Activated naive CD8-positive, alpha-beta T cell treated with anti-CD3 and anti-CD28 coated beads, Interleukin-2, amount 50 U/mL, for 24 hours (primary cell): Measurements from ENCODE around the gene SLC12A8.
A peak's percentile ranks its signal among the peaks of the same experiment; 100 is the strongest.

Source experiments
- ATAC-seq: fragments of 150-1000 bp; cut with Tn5 transposase; one replicate; pipeline ENCODE4 v1.10.0; 2021
- DNase-seq: peaks from one replicate; pipeline ENCODE4 v3.0.0; 2021
- H3K27ac Mint-ChIP-seq: one replicate; pipeline ENCODE4 v1.8.0; 2021; ENCODE audit warnings: mild to moderate bottlenecking, mixed read lengths
- H3K27me3 Mint-ChIP-seq: one replicate; pipeline ENCODE4 v1.8.0; 2021; ENCODE audit warnings: mixed read lengths
- H3K36me3 Mint-ChIP-seq: one replicate; pipeline ENCODE4 v1.8.0; 2021; ENCODE audit warnings: low read depth, mixed read lengths
- H3K4me1 Mint-ChIP-seq: one replicate; pipeline ENCODE4 v1.8.0; 2021; ENCODE audit warnings: mixed read lengths
- H3K4me3 Mint-ChIP-seq: one replicate; pipeline ENCODE4 v1.8.0; 2021; ENCODE audit warnings: mild to moderate bottlenecking, moderate library complexity, mixed read lengths
- H3K9me3 Mint-ChIP-seq: one replicate; pipeline ENCODE4 v1.8.0; 2021; ENCODE audit warnings: mixed read lengths

Gene SLC12A8

DNA sequence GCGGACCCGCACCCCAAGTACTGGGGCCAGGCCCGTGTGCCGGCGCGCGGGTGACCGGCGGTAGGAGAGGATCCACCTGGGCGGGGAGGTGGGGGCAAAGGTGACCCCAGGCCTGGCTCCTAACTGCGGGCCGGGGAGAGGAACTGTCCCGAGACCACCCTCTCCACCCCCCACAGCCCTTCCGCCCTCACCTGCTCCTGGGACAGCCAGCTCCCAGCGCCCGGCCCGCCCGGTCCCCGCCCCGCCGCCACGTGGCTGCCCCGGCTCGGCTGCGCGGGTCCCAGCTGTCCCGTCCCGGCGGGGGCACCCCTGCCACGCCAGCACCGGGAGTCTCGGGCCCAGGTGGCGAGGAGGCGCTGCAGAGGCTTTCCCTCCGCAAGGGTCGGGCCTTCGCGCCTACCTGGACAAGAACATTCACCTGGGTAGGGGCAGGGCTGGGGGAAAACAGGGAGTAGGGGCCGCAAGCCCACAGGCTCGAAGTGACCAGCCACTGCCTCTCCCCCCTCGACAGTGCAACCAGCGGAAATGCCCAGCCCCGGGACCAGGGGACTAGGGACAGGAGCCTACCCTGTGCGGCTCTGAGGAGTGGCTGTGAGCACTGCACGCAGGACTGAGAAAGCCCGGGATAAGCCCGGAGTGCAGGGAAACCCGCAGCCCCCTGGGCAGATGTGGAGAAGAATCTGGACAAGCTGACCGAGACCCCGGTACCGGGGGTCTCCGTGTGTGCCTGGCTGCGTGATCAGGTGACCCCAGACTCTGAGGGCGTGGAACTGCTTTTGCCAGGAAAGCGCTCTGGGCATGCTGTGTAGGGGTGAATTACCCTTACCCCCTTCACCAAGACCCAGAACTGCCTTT is at the start of gene SLC12A8:
Gene SLC12A8, minus strand, starts transcription at position 240 of the 855 bp plus-strand sequence. CDS start 1,399 bp downstream, outside the sequence.
- Mint-ChIP-seq H3K4me3 (no peak within 1 kb of the TSS), H3K36me3 (no peaks in the 10 kb centered on the region), H3K9me3 (no peaks in the 10 kb centered on the region), H3K27me3 (peaks cover 41% of the 10 kb centered on the region), H3K4me1 (peaks cover 14% of the 10 kb centered on the region), H3K27ac (no peak within 1 kb of the TSS)
- DNase-seq (peak; percentile 15), ATAC-seq (peak; percentile 26)

- peaks cover 4% of the 10 kb centered on the region for H3K9me3 Mint-ChIP-seq
- ATAC-seq (no peak), DNase-seq (no peak)
- peaks cover 8% of the 10 kb centered on the region for H3K4me1 Mint-ChIP-seq
- H3K27me3 Mint-ChIP-seq, result no peaks in the 10 kb centered on the region
- no peak overlapping the region for H3K27ac Mint-ChIP-seq
- peaks cover 24% of the 10 kb centered on the region for H3K36me3 Mint-ChIP-seq
- no peak overlapping the region for H3K4me3 Mint-ChIP-seq
Measured at GRCh38 chr3:125262161-125262560, 49.6 kb upstream of the SLC12A8 start.

DNA sequence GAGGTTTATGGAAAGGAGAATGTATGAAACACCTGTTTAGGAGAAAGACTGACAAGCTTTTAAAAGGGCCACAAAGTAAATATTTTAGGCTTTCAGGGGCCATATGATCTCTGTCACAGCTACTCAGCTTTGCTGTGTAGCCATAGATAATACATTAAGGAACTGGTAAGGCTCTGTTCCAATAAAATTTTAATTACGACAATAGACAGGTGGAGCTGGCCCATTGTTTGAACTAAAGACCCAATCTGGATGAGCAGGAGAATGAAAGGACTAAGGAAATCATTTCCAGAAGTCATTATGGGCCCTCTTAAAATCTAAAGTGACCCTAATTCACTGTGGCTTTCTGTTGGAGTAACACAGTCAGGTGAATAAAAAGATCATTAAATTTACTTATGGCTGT is 48.5 kb upstream of the SLC12A8 start:
- DNase-seq (no peak), ATAC-seq (no peak)
- no peak overlapping the region for H3K27ac Mint-ChIP-seq
- H3K4me3 Mint-ChIP-seq, result no peak overlapping the region
- H3K36me3 Mint-ChIP-seq, result peaks cover 24% of the 10 kb centered on the region
- H3K4me1 Mint-ChIP-seq, result peaks cover 2% of the 10 kb centered on the region
- no peaks in the 10 kb centered on the region for H3K27me3 Mint-ChIP-seq
- peaks cover 11% of the 10 kb centered on the region for H3K9me3 Mint-ChIP-seq

GRCh38 chr3:125260158-125260557 is 47.6 kb upstream of the SLC12A8 start:
- no peaks in the 10 kb centered on the region for H3K27me3 Mint-ChIP-seq
- H3K27ac Mint-ChIP-seq, result no peak overlapping the region
- peaks cover 27% of the 10 kb centered on the region for H3K36me3 Mint-ChIP-seq
- ATAC-seq (no peak), DNase-seq (no peak)
- H3K4me3 Mint-ChIP-seq, result no peak overlapping the region
- peaks cover 11% of the 10 kb centered on the region for H3K9me3 Mint-ChIP-seq
- H3K4me1 Mint-ChIP-seq, result peaks cover 2% of the 10 kb centered on the region

DNA sequence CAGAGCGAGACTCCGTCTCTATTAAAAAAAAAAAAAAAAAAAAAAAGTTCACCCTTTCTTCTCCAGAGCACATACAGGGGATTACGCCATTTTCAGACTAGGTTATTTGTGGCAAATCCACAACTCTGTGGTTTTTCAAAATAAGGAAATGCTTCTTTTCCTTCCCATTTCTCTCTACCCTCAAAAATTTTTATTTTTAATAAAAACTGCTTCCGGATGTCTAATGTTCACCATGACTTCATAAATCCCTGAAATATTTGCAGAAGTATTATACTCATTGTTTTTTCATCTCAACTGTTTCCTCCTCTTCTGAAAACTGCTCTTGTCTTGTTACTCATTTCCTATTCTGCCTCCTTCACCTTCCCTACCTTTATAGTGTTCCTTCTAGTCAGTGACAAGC is 45.0 kb upstream of the SLC12A8 start:
- H3K27ac Mint-ChIP-seq, result no peak overlapping the region

DNA sequence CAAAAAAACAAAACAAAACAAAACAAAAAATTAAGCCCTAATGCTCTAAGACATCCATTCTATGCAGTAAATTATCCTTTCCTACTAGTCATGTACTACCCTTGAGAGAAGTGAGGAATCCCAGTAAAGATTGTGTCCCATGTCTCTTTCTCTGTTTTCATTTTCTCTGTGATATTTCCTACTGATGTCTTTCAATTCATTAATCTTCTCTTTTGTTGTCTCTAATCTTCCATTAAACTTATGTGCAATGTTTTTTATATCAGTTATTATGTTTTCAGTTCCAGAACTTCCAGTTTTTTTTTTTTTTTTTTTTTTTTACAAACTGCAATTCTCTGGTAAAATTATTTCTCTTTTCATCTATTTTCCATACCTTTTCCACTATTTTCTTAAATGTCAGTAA is 44.1 kb upstream of the SLC12A8 start:
- H3K4me3 Mint-ChIP-seq, result no peak overlapping the region
- H3K4me1 Mint-ChIP-seq, result peaks cover 5% of the 10 kb centered on the region
- DNase-seq (no peak), ATAC-seq (no peak)
- no peaks in the 10 kb centered on the region for H3K27me3 Mint-ChIP-seq
- H3K27ac Mint-ChIP-seq, result no peak overlapping the region
- H3K9me3 Mint-ChIP-seq, result peaks cover 11% of the 10 kb centered on the region
- H3K36me3 Mint-ChIP-seq, result peaks cover 30% of the 10 kb centered on the region

More for the DNA sequence above, 45.0 kb upstream of the SLC12A8 start:
- Mint-ChIP-seq H3K4me3 (no peak overlapping the region), H3K27me3 (no peaks in the 10 kb centered on the region), H3K4me1 (peaks cover 2% of the 10 kb centered on the region), H3K36me3 (peaks cover 30% of the 10 kb centered on the region), H3K9me3 (peaks cover 11% of the 10 kb centered on the region)
- DNase-seq (no peak), ATAC-seq (no peak)

GRCh38 chr3:125250973-125251372 is 38.4 kb upstream of the SLC12A8 start:
- no peak for DNase-seq
- H3K4me1 Mint-ChIP-seq, result peaks cover 3% of the 10 kb centered on the region
- no peaks in the 10 kb centered on the region for H3K9me3 Mint-ChIP-seq
- peaks cover 6% of the 10 kb centered on the region for H3K36me3 Mint-ChIP-seq
- H3K27ac Mint-ChIP-seq, result no peak overlapping the region
- no peak overlapping the region for H3K4me3 Mint-ChIP-seq
- no peak for ATAC-seq
- no peaks in the 10 kb centered on the region for H3K27me3 Mint-ChIP-seq

- Mint-ChIP-seq H3K9me3 (no peaks in the 10 kb centered on the region), H3K27ac (no peak overlapping the region), H3K4me1 (no peaks in the 10 kb centered on the region), H3K36me3 (peaks cover 13% of the 10 kb centered on the region), H3K4me3 (no peak overlapping the region), H3K27me3 (no peaks in the 10 kb centered on the region)
- ATAC-seq (no peak), DNase-seq (no peak)
Measured at GRCh38 chr3:125246237-125246636, 33.7 kb upstream of the SLC12A8 start.

DNA sequence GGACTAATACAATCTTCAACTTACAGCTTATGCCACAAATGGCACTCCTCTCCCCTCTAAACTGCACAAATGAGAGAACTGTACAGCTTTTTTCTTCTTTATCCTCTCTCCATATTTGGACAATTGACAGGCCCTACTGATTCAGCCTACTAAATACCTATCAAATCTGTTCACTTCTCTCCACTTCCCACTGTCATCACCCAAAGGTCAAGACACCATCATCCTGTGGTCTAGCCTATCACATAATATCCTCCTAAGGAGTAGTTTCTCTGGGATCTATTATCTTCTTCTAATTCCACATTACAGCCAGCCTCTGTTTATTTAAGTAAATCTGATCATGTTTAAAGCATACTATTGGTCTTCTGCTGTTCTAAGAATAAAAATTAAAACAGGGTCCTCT is 33.0 kb upstream of the SLC12A8 start:
- H3K27ac Mint-ChIP-seq, result no peak overlapping the region
- no peak overlapping the region for H3K4me3 Mint-ChIP-seq
- no peak for DNase-seq
- no peaks in the 10 kb centered on the region for H3K9me3 Mint-ChIP-seq
- ATAC-seq, result no peak
- H3K36me3 Mint-ChIP-seq, result peaks cover 16% of the 10 kb centered on the region
- no peaks in the 10 kb centered on the region for H3K4me1 Mint-ChIP-seq
- H3K27me3 Mint-ChIP-seq, result no peaks in the 10 kb centered on the region

GRCh38 chr3:125240496-125240895 is 27.9 kb upstream of the SLC12A8 start:
- Mint-ChIP-seq H3K9me3 (peaks cover 10% of the 10 kb centered on the region), H3K27me3 (no peaks in the 10 kb centered on the region), H3K4me3 (no peak overlapping the region), H3K36me3 (peaks cover 41% of the 10 kb centered on the region), H3K4me1 (peaks cover 8% of the 10 kb centered on the region), H3K27ac (no peak overlapping the region)
- no peak for ATAC-seq
- DNase-seq, result no peak

GRCh38 chr3:125239266-125239665 is 26.7 kb upstream of the SLC12A8 start:
- no peak overlapping the region for H3K27ac Mint-ChIP-seq
- no peak overlapping the region for H3K4me3 Mint-ChIP-seq
- ATAC-seq, result no peak
- peaks cover 8% of the 10 kb centered on the region for H3K4me1 Mint-ChIP-seq
- H3K36me3 Mint-ChIP-seq, result peaks cover 43% of the 10 kb centered on the region
- DNase-seq, result no peak
- no peaks in the 10 kb centered on the region for H3K27me3 Mint-ChIP-seq
- H3K9me3 Mint-ChIP-seq, result peaks cover 10% of the 10 kb centered on the region

- peaks cover 44% of the 10 kb centered on the region for H3K36me3 Mint-ChIP-seq
- no peak for ATAC-seq
- H3K27ac Mint-ChIP-seq, result no peak overlapping the region
Measured at GRCh38 chr3:125238759-125239158, 26.2 kb upstream of the SLC12A8 start.

DNA sequence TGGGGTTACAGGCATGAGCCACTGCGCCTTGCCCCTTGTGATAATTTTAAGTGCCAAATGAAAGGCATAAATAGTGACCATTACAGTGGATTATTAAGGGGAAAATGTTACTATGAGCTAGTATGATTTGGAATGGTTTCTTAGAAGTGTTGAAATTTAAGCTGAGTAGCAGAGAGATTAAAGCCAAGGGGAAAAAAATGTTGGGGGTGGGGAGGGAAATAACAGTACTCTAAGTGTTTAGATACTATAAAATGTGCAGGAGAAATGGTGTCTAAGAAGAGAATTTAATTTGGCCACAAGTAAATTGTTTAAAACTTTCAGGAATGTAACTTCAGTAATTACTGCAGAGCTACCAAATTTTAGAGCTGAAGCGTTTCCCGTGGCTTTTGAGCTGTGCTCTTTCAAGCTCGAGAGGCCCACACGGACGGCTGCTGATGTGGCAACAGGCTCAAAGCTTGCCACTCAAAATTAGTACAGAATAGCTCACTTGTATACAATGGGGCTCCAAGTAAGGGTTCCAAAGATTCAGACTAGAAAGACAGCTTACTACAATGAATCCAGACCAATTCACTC is 23.9 kb upstream of the SLC12A8 start:
- peaks cover 25% of the 10 kb centered on the region for H3K4me1 Mint-ChIP-seq
- ATAC-seq, result no peak
- H3K4me3 Mint-ChIP-seq, result no peak overlapping the region
- DNase-seq, result no peak
- H3K9me3 Mint-ChIP-seq, result peaks cover 10% of the 10 kb centered on the region
- H3K36me3 Mint-ChIP-seq, result peaks cover 57% of the 10 kb centered on the region
- no peaks in the 10 kb centered on the region for H3K27me3 Mint-ChIP-seq
- H3K27ac Mint-ChIP-seq, result no peak overlapping the region

More at GRCh38 chr3:125238759-125239158, 26.2 kb upstream of the SLC12A8 start:
- Mint-ChIP-seq H3K27me3 (no peaks in the 10 kb centered on the region), H3K4me1 (peaks cover 8% of the 10 kb centered on the region), H3K9me3 (peaks cover 10% of the 10 kb centered on the region), H3K4me3 (no peak overlapping the region)
- no peak for DNase-seq

DNA sequence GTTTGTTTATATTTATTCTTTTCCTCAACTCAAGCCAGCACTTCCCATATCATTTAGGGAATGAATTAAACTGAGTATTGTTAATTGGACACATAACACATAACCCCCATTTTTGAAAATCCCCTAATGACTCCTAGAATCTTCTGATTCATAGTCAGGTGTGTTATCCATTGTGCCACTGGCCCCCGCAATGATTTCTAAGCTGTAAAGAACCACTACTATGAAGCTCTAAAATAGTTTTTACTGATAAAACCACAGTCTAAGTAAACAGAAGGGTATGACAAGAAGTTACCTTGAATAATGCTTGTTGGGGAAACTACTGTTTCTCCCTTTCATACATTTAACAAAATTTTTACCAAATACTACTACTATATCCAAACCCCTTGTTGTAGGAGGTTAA is 22.3 kb upstream of the SLC12A8 start:
- Mint-ChIP-seq H3K36me3 (peaks cover 63% of the 10 kb centered on the region), H3K4me3 (no peak overlapping the region), H3K4me1 (peaks cover 30% of the 10 kb centered on the region), H3K27me3 (no peaks in the 10 kb centered on the region), H3K27ac (no peak overlapping the region), H3K9me3 (peaks cover 10% of the 10 kb centered on the region)
- DNase-seq, result no peak
- no peak for ATAC-seq

GRCh38 chr3:125232401-125232800 is 19.9 kb upstream of the SLC12A8 start:
- H3K4me1 Mint-ChIP-seq, result peaks cover 23% of the 10 kb centered on the region
- H3K4me3 Mint-ChIP-seq, result no peak overlapping the region
- ATAC-seq (no peak), DNase-seq (no peak)
- H3K27me3 Mint-ChIP-seq, result no peaks in the 10 kb centered on the region
- H3K36me3 Mint-ChIP-seq, result peaks cover 50% of the 10 kb centered on the region
- H3K27ac Mint-ChIP-seq, result peak overlapping the region; percentile 34
- H3K9me3 Mint-ChIP-seq, result peaks cover 10% of the 10 kb centered on the region
